ENCODE data around the gene FAM229A. TPM values are rescaled to one million over a fixed set of nuclear protein-coding genes. Genes with fewer than 3 reads are reported as not detected.

The FAM229A gene
- total and polyA plus RNA-seq, 2 of the 8 experiments (the other 6 are each of a cell fraction or from before 2014, with no cell fraction given), result 4.1 to 4.2 TPM

GRCh38 chr1:32336963-32337675 lies 25.2 kb downstream of the FAM229A start:
- H3K4me1 ChIP-seq (replicated peaks in 1 of 4; ENCODE audit: control insufficient read depth in 3 of 4, insufficient read depth in 4 of 4, low read length in 3 of 4), result peaks cover 5 to 35% (median 27%) of the 10 kb centered on the region in 4 experiments
- H3K23me2 ChIP-seq (ENCODE audit: low read depth, low read length), result peaks cover 10% of the 10 kb centered on the region; the same call in 1 of the 2 replicates
- peak overlapping the region; percentile 6; the same call in 1 of the 2 replicates for H2AK5ac ChIP-seq (ENCODE audit: low read depth, low read length)
- no peaks in the 10 kb centered on the region for H3K9me3 ChIP-seq (ENCODE audit: insufficient read depth in 2 of 2, low read depth in 1 of 2, low read length in 1 of 2)
- H2BK20ac ChIP-seq (ENCODE audit: low read length), result 0 out of 2 replicates have a peak overlapping the region, but pooled peaks have one; percentile 86
- H3K9ac ChIP-seq (replicated peaks in 1 of 4; ENCODE audit: extremely low read depth in 1 of 4, low read depth in 3 of 4, low read length in 3 of 4), result no peak overlapping the region
- H4K20me1 ChIP-seq (replicated peaks in 1 of 2; ENCODE audit: control insufficient read depth in 1 of 2, insufficient read depth in 2 of 2, low read length in 2 of 2), result peaks cover 9 to 12% of the 10 kb centered on the region in 2 experiments
- H2AFZ ChIP-seq (ENCODE audit: low read length), result no peak overlapping the region
- peaks cover 4 to 21% of the 10 kb centered on the region in 2 experiments; a peak in 3 of 4 replicates for H3K79me2 ChIP-seq (ENCODE audit: control insufficient read depth in 1 of 2, insufficient read depth in 2 of 2, low read length in 2 of 2)
- H3K79me1 ChIP-seq (ENCODE audit: low read depth, low read length), result peaks cover 2% of the 10 kb centered on the region; the same call in 1 of the 2 replicates
- no peak overlapping the region for H4K5ac ChIP-seq (ENCODE audit: insufficient read length, low read depth, low read length)
- peak overlapping the region; percentile 78 for H3K18ac ChIP-seq (ENCODE audit: extremely low read depth, low read length)
- H3K4me3 ChIP-seq (ENCODE audit: extremely low read depth in 1 of 4, insufficient read depth in 2 of 4, low read depth in 3 of 4, low read length in 4 of 4), result peak overlapping the region in 1 of 4 experiments; percentile 93; a peak in 2 of 8 replicates
- 0 out of 2 replicates have a peak overlapping the region, but pooled peaks have one; percentile 62 for H2BK12ac ChIP-seq (ENCODE audit: low read depth, low read length)
- no peak overlapping the region for H4K8ac ChIP-seq (ENCODE audit: extremely low read depth, insufficient read depth, low read length)
- FAIRE-seq (no peak), DNase-seq (ENCODE audit: low read depth in 1 of 2, low spot score in 2 of 2) (no peak)
- POLR2A ChIA-PET (ENCODE audit: partially characterized antibody), result interaction anchor here (0.6 to 13.4 kb wide), 19 partner anchors 9 to 271 kb away, joined by 3 to 321 read pairs (median 7); partner anchors contain the start of genes BSDC1, CCDC28B, EIF3I and FAM167B
- H3K27ac ChIP-seq (ENCODE audit: low read depth, low read length), result no peak overlapping the region
- no peak overlapping the region for H3K4ac ChIP-seq (replicated peaks; ENCODE audit: insufficient read length, low read depth, low read length)
- peak overlapping the region; percentile 75 for H2BK15ac ChIP-seq (ENCODE audit: low read length)
- no peak overlapping the region for H3K56ac ChIP-seq (replicated peaks; ENCODE audit: insufficient read length, low read depth, low read length)
- peak overlapping the region; percentile 4 for H4K91ac ChIP-seq (replicated peaks; ENCODE audit: insufficient read length, low read length)
- H3K14ac ChIP-seq (ENCODE audit: insufficient read length), result no peak overlapping the region
- H3K23ac ChIP-seq (ENCODE audit: insufficient read length), result no peak overlapping the region
- no peak overlapping the region for H2BK5ac ChIP-seq (ENCODE audit: low read depth, low read length)
- H3K4me2 ChIP-seq (ENCODE audit: insufficient read depth in 1 of 2, low read depth in 2 of 2, low read length in 2 of 2), result peak overlapping the region; percentile 53 to 73
- H2BK120ac ChIP-seq (replicated peaks; ENCODE audit: low read depth, low read length), result no peak overlapping the region
- H3K27me3 ChIP-seq (replicated peaks in 1 of 4; ENCODE audit: control insufficient read depth in 3 of 4, extremely low read depth in 1 of 4, insufficient read depth in 3 of 4, low read length in 3 of 4), result peaks cover 0 to 7% (median 2%) of the 10 kb centered on the region in 4 experiments; a peak in 4 of 7 replicates
- peaks cover 4 to 28% (median 10%) of the 10 kb centered on the region in 4 experiments; a peak in 6 of 8 replicates for H3K36me3 ChIP-seq (ENCODE audit: control insufficient read depth in 2 of 4, insufficient read depth in 4 of 4, low read length in 3 of 4)
- CTCF ChIA-PET (ENCODE audit: partially characterized antibody), result interaction anchor here (0.6 to 1.7 kb wide), 8 partner anchors 9 to 122 kb away, joined by 3 to 5 read pairs (median 4); no protein-coding TSS in a partner anchor
- WGBS, 2 experiments (ENCODE audit: extremely low coverage in 1 of 2, insufficient coverage in 1 of 2, insufficient read length in 1 of 2, insufficient replicate concordance in 2 of 2, low coverage in 1 of 2, low lambda C conversion rate in 2 of 2, missing lambda C conversion rate in 1 of 2), result 89% methylated on average over 8 of the region's 8 CpGs; no CpG with 5 or more reads in 1 of the 2 experiments
- TF ChIP-seq TCF12 (IDR thresholded peaks at IDR 0.05; ENCODE audit: low read depth, low read length) (no peak), SP2 (IDR thresholded peaks at IDR 0.05; ENCODE audit: low read length) (no peak), CHD1 (IDR thresholded peaks at IDR 0.05; ENCODE audit: low read depth, low read length) (no peak), YY1 (IDR thresholded peaks at IDR 0.05; ENCODE audit: low read depth, low read length) (no peak), FOSL1 (IDR thresholded peaks at IDR 0.05; ENCODE audit: insufficient read depth, low read depth, low read length) (no peak), EZH2 (IDR thresholded peaks at IDR 0.05; ENCODE audit: low read depth, low read length, severe bottlenecking) (no peak), ASH2L (IDR thresholded peaks at IDR 0.05; ENCODE audit: low read length) (no peak), CTBP2 (IDR thresholded peaks at IDR 0.05; ENCODE audit: borderline replicate concordance, insufficient read depth, insufficient read length, low read length) (no peak), CHD2 (IDR thresholded peaks at IDR 0.05; ENCODE audit: low read length) (no peak), BCL11A (IDR thresholded peaks at IDR 0.05; ENCODE audit: low read depth in 2 of 2, low read length in 2 of 2) (no peak), KDM4A (IDR thresholded peaks at IDR 0.05; ENCODE audit: low read depth, low read length, severe bottlenecking) (no peak), SUZ12 (IDR thresholded peaks at IDR 0.05; ENCODE audit: low read length) (no peak)
